Smooth muscle cell (in vitro differentiated cells): ENCODE measurements around the gene TBC1D14. TPM values are rescaled to one million over a fixed set of nuclear protein-coding genes. Genes with fewer than 3 reads are reported as not detected.
"Not testable (repeated sequence)": the region's sequence is repeated elsewhere in the genome, so short reads cannot be mapped to it uniquely, and the experiment has no call there.

Source experiments
- DNase-seq: peaks from one replicate; lab custom pipeline; 2025; ENCODE audit not compliant: unreplicated experiment; lab: John Stamatoyannopoulos, UW
- H2AFZ ChIP-seq: fragments of 200-600 bp; sonication (generic); 2 replicates; pipeline ENCODE4 v1.6.0; 2016; ENCODE audit warnings: antibody characterized with exemption, low read depth, mild to moderate bottlenecking
- H3F3A ChIP-seq: fragments of 200-600 bp; sonication (generic); 2 replicates; pipeline ENCODE4 v1.6.0; 2017; ENCODE audit warnings: antibody characterized with exemption, low read depth
- H3K27ac ChIP-seq: fragments of 200-600 bp; sonication (generic); 2 replicates; pipeline ENCODE4 v1.5.1; 2016; ENCODE audit warnings: low read depth, mild to moderate bottlenecking
- H3K27me3 ChIP-seq: fragments of 200-600 bp; sonication (generic); 2 replicates; pipeline ENCODE4 v1.6.1; 2016; ENCODE audit warnings: low read depth, mild to moderate bottlenecking
- H3K36me3 ChIP-seq: fragments of 200-600 bp; sonication (generic); 2 replicates; pipeline ENCODE4 v1.5.1; 2016; ENCODE audit warnings: low read depth
- H3K4me1 ChIP-seq: fragments of 200-600 bp; sonication (generic); 2 replicates; pipeline ENCODE4 v1.5.1; 2016; ENCODE audit warnings: low read depth
- H3K4me2 ChIP-seq: fragments of 200-600 bp; sonication (generic); 2 replicates; pipeline ENCODE4 v1.6.0; 2016; ENCODE audit warnings: mild to moderate bottlenecking
- H3K4me3 ChIP-seq: fragments of 200-600 bp; sonication (generic); 2 replicates; pipeline ENCODE4 v1.5.1; 2016; ENCODE audit warnings: mild to moderate bottlenecking
- H3K79me2 ChIP-seq: fragments of 200-600 bp; sonication (generic); 2 replicates; pipeline ENCODE4 v1.6.0; 2016; ENCODE audit warnings: low read depth, mild to moderate bottlenecking
- H3K9ac ChIP-seq: fragments of 200-600 bp; sonication (generic); 2 replicates; pipeline ENCODE4 v1.6.0; 2016; ENCODE audit warnings: low read depth
- H3K9me3 ChIP-seq: fragments of 200-600 bp; sonication (generic); replicated peaks from 2 replicates; pipeline ENCODE4 v1.5.1; 2016; ENCODE audit warnings: low read depth
- H4K20me1 ChIP-seq: fragments of 200-600 bp; sonication (generic); 2 replicates; pipeline ENCODE4 v1.6.0; 2016; ENCODE audit warnings: low read depth
- CTCF ChIP-seq: fragments of 200-600 bp; sonication (generic); IDR thresholded peaks from 2 replicates; pipeline ENCODE4 v1.5.1; 2017; ENCODE audit warnings: borderline replicate concordance, mild to moderate bottlenecking, antibody characterized with exemption; ENCODE audit not compliant: insufficient read depth, poor library complexity, severe bottlenecking
- WGBS: methylation state at CpG from one replicate; pipeline ENCODE4 v1.1.7; 2016; ENCODE audit warnings: low lambda C conversion rate; 5-methylcytosine and 5-hydroxymethylcytosine counted together
- polyA plus RNA-seq: library from polyadenylated mRNA; unstranded; fragments of >200 nt; fragmentation: Nextera tagmentation; extraction: Ambion mirVana; gene quantifications from 2 replicates; pipeline ENCODE4 v1.2.1, GENCODE V29; 2016
- total RNA-seq: library from RNA; depleted of rRNA; stranded (reverse); fragments of >200 nt; gene quantifications from 2 replicates; pipeline ENCODE4 v1.2.3, GENCODE V29; 2014

The TBC1D14 gene
- total and polyA plus RNA-seq, 2 experiments from 2014 or later, result 13.0 to 24.4 TPM

- H3K4me2 ChIP-seq, result no peak overlapping the region
- H3K27me3 ChIP-seq, result no peaks in the 10 kb centered on the region
- H3F3A ChIP-seq, result no peaks in the 10 kb centered on the region
- no peaks in the 10 kb centered on the region for H4K20me1 ChIP-seq
- peaks cover 12% of the 10 kb centered on the region for H3K4me1 ChIP-seq
- no peaks in the 10 kb centered on the region for H3K36me3 ChIP-seq
- peak overlapping the region; percentile 29 for H3K27ac ChIP-seq
- H3K79me2 ChIP-seq, result no peaks in the 10 kb centered on the region
- no peaks in the 10 kb centered on the region for H3K9me3 ChIP-seq
- WGBS, result 43% methylated on average over 9 of the region's 9 CpGs
- no peak overlapping the region for H3K4me3 ChIP-seq
- TF ChIP-seq CTCF, result no peak
- H3K9ac ChIP-seq, result no peak overlapping the region
- H2AFZ ChIP-seq, result no peak overlapping the region
- DNase-seq, result no peak
Measured at GRCh38 chr4:6972911-6973310, 63.3 kb downstream of the TBC1D14 start.

- H2AFZ ChIP-seq, result no peak overlapping the region
- whole genome bisulfite sequencing, result 35% methylated on average over 7 of the region's 7 CpGs
- no peak overlapping the region for H3K4me3 ChIP-seq
- peaks cover 12% of the 10 kb centered on the region for H3K4me1 ChIP-seq
- no peak overlapping the region for H3K9ac ChIP-seq
- no peaks in the 10 kb centered on the region for H3F3A ChIP-seq
- no peak overlapping the region for H3K4me2 ChIP-seq
- H3K79me2 ChIP-seq, result no peaks in the 10 kb centered on the region
- peak; percentile 52 for DNase-seq
- no peaks in the 10 kb centered on the region for H3K36me3 ChIP-seq
- no peaks in the 10 kb centered on the region for H3K9me3 ChIP-seq
- no peak overlapping the region for H3K27ac ChIP-seq
- no peaks in the 10 kb centered on the region for H4K20me1 ChIP-seq
- H3K27me3 ChIP-seq, result no peaks in the 10 kb centered on the region
- TF ChIP-seq CTCF, result peak; percentile 92
Measured at GRCh38 chr4:6974138-6974848, 64.7 kb downstream of the TBC1D14 start.

GRCh38 chr4:6977846-6978245 lies 68.2 kb downstream of the TBC1D14 start:
- H3K27me3 ChIP-seq, H3K36me3 ChIP-seq, DNase-seq, H3K9me3 ChIP-seq, H3F3A ChIP-seq, H3K79me2 ChIP-seq, H3K9ac ChIP-seq, H4K20me1 ChIP-seq, H3K4me2 ChIP-seq, H3K27ac ChIP-seq, H2AFZ ChIP-seq, H3K4me1 ChIP-seq, H3K4me3 ChIP-seq: not testable (repeated sequence)
- WGBS, result 94% methylated on average over 9 of the region's 33 CpGs

GRCh38 chr4:6983544-6984142 lies 74.0 kb downstream of the TBC1D14 start:
- Histone ChIP-seq H3K9me3 (no peaks in the 10 kb centered on the region), H3K27me3 (no peaks in the 10 kb centered on the region), H4K20me1 (peaks cover 9% of the 10 kb centered on the region), H2AFZ (no peak overlapping the region), H3K27ac (no peak overlapping the region), H3F3A (peaks cover 20% of the 10 kb centered on the region), H3K79me2 (peaks cover 25% of the 10 kb centered on the region), H3K4me3 (no peak overlapping the region), H3K4me1 (peaks cover 19% of the 10 kb centered on the region), H3K9ac (no peak overlapping the region), H3K36me3 (no peaks in the 10 kb centered on the region), H3K4me2 (no peak overlapping the region)
- TF ChIP-seq CTCF, result no peak
- 86% methylated on average over 4 of the region's 4 CpGs for WGBS
- DNase-seq, result no peak
